GM18511 (cell line): ENCODE measurements around the gene FNDC8.
"Not testable (repeated sequence)": the region's sequence is repeated elsewhere in the genome, so short reads cannot be mapped to it uniquely, and the experiment has no call there.

Source experiments
- ATAC-seq: cut with Tn5 transposase; IDR thresholded peaks from one replicate; pipeline ENCODE4 v1.9.1; 2021; ENCODE audit warnings: mild to moderate bottlenecking, moderate library complexity; ENCODE audit not compliant: unreplicated experiment

The FNDC8 gene

GRCh38 chr17:35167666-35168065 lies 46.3 kb downstream of the FNDC8 start:
- ATAC-seq: no peak

GRCh38 chr17:35169835-35170363 lies 48.5 kb downstream of the FNDC8 start:
- ATAC-seq: no peak

DNA sequence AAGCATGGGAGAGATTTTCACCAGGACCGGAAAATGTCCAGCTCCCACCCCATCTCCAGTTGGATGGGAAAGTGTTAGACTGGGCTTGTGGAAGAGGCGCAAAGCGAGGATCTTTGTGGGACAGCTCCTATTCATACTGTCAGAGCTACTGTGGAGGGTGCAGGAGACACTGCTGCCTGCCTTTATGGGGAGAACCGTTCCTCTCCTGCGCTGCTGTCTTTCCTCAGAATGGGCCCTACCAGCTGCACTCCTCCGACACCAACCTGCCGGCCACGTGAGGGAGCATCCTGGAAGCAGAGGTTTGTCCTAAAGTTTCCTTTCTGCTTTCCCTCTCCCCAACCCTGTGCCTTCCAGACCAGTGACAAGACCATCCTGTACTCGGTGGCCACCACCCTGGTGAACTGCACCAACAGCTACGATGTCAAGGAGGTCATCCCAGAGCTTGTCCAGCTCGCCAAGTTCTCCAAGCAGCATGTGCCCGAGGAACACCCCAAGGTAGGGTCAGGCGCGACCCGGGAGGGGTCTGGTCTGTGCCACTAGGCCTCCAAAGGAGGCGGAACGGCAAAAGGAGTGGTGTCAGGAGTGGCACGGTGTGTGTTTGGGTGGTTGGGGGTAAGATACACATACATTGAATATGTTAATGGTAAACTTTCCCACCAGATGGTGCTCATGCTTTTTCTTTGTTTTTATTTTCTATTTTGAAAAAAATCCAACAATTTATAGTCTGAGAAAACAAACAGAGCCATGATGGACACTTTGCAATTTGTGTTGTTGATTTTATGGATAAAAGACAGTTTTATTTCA lies 49.8 kb downstream of the FNDC8 start:
- ATAC-seq: no peak

- ATAC-seq: no peak
Measured at GRCh38 chr17:35171834-35172233, 50.4 kb downstream of the FNDC8 start.

GRCh38 chr17:35172321-35172720 lies 50.9 kb downstream of the FNDC8 start:
- not testable (repeated sequence) for ATAC-seq

DNA sequence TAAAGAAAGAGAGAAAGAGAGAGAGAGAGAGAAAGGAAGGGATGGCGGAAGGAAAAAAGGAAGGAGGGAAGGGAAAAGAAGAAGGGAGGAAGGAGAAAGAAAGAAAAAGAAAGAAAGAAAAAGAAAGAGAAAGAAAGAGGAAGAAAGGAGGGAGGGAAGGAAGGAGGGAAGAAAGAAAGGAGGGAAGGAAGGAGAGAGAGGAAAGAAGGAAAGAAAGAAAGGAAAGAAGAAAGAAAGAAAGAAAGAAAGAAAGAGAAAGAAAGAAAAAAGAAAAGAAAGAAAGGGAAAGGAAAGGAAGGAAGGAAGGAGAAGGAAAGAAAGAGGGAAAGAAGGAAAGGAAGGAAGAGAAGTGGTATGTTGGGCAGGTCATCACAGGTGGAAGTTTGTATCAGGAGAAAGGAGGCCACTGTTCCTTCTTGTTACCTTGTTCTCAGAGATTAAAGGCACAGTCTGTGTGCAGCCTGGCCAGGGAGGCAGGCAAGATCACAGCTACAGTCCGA lies 53.5 kb downstream of the FNDC8 start:
- ATAC-seq: no peak

DNA sequence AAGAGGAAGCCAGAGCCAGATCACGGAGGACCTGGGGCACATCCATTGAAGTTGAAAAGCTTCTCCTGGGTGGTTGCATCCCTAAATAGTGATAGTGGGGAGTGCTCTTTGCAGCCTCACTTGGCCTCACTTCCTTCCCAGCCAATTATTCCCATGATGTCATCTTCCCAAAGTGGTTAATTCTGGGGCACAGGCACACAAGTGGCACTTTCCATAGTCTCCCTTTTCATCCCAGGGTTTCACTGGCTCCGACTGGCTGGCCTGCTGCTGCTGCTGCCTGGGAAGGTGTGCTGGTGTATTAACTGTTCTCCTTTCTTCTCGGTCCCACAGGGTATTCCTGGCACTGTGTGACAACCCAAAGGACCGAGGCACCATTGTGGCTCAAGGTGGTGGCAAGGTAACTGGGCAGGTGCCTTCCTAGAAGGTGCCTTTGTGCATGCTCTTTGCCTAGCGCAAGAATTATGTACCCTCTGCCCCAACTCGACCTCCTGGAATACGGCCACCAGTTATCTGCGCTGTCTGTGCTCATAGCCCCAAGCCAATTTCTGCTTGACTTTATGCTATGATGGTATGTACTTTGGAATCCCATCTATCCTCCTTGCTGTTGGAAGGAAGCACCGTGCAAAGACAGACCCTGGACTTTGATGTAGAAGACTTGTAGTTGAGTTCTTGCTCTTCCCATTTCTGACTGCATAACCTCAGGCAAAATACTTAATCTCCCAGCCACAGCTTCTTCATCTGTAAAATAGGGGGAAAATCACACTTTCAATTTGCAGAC lies 54.4 kb downstream of the FNDC8 start:
- ATAC-seq: no peak

DNA sequence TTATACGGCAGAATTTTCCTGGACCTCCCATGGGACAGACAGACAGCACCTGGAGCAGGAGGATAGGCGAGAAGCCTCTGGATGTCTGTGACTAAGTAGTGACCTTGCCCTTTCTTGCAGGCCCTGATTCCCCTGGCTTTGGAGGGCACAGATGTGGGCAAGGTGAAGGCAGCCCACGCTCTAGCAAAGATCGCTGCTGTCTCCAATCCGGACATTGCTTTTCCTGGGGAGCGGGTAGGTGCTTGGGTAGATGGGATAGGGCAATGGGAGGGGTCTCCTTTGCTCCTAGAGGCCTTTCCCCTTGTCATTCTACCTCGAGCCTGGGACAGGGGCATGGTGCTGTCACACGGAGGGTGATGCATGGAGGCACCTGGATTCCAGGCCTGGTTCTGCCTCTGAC lies 55.5 kb downstream of the FNDC8 start:
- no peak for ATAC-seq

GRCh38 chr17:35179379-35179778 lies 58.0 kb downstream of the FNDC8 start:
- not testable (repeated sequence) for ATAC-seq
